OCI-LY1 (cell line): ENCODE results near the gene FBLN7.

Source experiments
- CTCF ChIP-seq: fragments of 200-600 bp; sonication (generic), shearing (Covaris generic); IDR thresholded peaks from 2 replicates; pipeline ENCODE4 v1.5.1; 2017; ENCODE audit warnings: mild to moderate bottlenecking, antibody characterized with exemption, low read length, moderate library complexity, mixed read lengths
- EZH2 ChIP-seq: fragments of 200-600 bp; sonication (generic), shearing (Covaris generic); IDR thresholded peaks from 2 replicates; pipeline ENCODE4 v1.8.0; 2017; ENCODE audit warnings: borderline replicate concordance, mixed run types, mild to moderate bottlenecking, antibody characterized with exemption, low read length, moderate library complexity, mixed read lengths

GRCh38 chr2:112154246-112155117 is 16.3 kb downstream of the FBLN7 start:
- TF ChIP-seq CTCF, result no peak
- TF ChIP-seq EZH2, result no peak
